NCI-H82 (cell line): ENCODE results near the gene APOBEC3H.

Source experiments
- DNase-seq: peaks from one replicate; lab custom pipeline; 2025; lab: John Stamatoyannopoulos, UW

APOBEC3H gene

DNA sequence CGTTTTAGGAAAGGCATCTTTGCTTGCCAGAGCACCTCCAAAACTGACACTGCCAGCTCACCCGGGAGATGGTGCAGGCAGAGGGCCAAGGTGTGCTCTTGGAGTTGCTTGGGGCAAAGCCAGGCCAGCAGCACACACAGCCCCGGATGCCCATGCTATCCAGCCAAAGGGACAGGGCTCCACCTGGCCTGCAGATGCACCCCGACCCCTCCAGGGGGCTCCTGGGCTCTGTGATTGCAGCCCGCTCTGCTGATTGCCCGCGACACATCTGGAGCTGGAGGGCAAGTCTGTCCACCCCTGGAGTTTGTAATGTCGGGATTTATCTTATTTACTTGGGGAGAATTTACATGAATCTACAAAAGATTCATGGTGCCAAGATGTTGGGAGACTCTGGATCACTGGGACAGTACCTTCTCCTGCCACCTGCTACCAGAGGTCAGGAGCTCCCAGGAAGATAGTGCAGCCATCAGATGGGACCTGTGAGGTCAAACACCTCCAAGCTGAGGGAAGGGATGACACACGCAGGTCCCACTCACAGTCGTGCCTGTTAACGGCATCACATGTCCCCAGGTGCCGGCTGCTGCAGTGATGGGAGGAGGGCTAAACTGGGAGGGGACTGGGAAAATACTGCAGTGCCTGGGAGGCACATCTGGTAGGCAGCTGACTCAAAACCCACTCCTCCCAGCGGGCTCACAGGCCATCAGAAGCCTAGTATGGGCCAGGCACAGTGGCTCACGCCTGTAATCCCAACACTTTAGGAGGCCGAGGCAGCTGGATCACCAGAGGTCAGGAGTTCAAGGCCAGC lies 38.2 kb downstream of the APOBEC3H start:
- DNase-seq: peak; percentile 58

GRCh38 chr22:39136317-39136716 lies 39.3 kb downstream of the APOBEC3H start:
- no peak for DNase-seq

DNA sequence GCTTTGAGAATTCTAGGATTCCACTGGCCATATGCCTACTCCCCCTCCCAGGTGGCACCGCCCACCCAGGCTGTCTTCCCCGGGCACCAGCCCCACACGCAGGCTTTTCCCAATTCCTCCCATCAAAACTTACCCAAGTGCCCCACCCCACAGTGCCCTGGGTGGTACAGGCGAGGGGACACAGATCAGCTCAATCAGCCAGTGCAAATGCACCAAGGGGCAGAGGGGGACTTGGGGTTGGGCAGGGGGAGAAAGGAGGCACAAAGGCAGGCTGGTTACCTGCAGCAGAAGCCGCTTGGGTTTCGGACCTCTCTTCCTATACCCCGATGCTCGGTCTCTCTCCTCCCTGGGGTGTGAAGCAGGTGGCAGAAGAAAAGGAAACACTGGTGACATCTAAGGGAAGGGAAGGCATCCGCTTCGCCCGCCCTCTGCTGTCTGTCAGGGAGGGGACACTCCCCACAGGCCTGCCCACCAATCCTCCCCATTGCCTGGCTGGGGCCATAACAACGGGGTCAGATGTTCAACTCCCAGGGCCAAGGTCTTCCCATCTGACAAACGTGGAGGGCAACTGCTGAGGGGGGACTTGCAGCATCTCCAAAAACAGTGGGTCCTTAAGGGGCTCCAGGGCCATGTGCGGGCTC lies 41.4 kb downstream of the APOBEC3H start:
- DNase-seq: no peak

DNA sequence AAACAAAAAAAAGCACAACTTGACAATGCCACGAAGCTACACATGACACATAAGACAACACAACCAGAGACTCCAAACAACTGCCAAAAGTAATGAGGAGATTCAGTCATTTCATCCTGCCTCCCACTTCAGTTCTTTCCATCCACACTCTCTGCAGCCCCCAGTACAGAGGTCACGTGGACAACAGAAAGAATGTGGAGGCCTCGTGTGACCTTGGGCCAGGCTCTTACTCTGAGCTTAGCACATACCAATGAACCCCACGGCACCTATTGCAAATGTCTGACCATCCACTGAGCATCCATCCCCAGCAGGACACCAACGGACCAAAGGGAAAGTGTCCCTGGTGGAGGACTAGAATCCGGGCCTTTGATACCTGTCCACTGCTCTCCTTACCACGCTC lies 42.9 kb downstream of the APOBEC3H start:
- no peak for DNase-seq

DNA sequence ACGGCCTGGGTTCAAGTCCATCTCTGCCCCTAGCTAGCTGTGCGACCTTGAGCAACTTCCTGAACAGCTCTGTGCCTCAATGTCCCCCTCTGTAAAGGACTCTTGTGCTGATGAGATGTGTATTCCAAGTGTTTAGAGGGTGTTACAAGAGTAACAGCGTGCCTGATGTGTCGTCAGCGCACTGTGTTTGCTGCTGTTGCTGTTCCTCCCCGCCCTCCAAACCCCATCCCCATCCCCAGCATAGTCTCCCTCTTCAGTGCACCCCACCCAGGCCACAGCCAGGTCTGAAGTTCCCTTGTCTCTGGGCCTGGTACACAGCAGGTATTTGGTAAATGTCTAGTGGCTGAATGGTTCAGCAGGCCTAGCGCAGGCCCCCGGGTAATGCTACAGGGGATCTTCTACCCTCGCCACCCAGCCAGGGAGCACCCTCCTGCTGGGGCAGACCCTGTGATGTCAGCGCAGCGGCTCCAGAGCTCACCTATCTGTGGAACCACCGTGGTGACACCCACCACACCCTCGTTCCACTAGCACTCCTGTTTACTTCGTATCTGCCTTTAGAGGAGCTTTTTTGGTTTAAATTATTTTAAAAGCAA lies 45.1 kb downstream of the APOBEC3H start:
- DNase-seq: no peak

DNA sequence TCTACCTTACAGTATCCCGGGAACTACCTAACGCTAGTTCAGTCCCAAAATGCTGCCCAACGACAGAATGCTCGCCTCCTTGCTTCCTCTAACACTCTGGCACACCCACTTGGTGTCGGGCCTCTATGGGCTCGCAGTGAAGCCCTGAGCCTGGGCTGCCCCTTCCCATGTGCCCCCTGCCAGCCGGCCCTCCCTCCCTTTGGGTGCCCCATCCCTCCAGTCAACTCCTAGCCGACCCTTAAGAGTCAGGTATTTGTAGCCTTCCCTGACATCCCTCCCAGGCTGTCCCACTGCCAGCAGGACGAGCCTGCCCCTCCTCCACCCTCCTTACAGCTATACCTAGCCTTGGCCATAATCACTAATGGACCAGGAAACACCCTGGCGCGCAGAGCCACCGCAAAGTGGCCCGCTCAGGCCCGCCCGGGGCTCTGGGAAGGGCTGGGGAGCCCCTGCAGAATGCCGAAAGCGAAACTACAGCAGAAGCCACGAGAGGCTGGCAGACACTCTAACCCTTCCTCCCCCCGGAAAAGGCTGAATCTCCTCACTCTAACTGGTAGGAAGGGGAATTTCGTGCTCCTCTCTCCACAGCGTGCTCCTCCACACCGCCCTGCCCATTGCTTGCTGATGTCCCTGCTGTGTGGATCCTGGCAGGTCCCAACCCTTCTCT lies 47.2 kb downstream of the APOBEC3H start:
- DNase-seq: no peak

- DNase-seq: no peak
These were observed 49.4 kb downstream of the APOBEC3H start for GRCh38 chr22:39146256-39147101.

DNA sequence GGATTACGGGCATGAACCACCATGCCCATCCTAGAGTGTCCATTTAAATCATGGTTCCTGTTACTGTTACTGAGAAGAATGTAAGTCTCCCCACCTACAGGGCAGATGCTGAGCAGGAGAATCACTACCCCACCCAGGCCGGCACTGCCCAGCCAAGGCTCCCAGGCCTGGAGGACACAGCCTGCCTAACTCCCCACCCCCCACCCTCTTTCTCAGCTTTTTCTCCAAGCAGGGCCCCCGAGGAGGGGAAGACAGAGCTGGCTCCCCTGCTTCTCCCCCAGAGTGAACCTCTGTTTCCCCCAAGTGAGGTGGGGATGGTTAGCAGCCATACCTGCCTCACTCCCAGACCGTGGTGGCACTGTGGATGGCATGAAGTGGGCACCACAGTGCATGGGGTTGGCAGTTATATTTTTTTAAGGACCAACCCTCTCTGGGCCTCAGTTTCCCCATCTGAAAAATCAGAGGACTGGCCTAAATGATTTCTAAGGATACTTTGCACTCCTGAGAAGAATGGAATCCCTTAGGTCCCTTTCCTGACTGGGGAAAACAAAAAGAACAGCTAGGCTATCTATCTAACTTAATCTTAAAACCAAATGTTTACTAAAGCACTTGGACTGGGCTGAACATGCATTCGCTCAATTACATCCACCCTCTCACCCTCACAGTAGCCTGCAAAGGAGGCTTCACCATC lies 50.4 kb downstream of the APOBEC3H start:
- DNase-seq: no peak

- no peak for DNase-seq
These were observed 51.1 kb downstream of the APOBEC3H start for GRCh38 chr22:39148026-39148726.

GRCh38 chr22:39148727-39149535 lies 51.9 kb downstream of the APOBEC3H start:
- DNase-seq: peak; percentile 55

DNA sequence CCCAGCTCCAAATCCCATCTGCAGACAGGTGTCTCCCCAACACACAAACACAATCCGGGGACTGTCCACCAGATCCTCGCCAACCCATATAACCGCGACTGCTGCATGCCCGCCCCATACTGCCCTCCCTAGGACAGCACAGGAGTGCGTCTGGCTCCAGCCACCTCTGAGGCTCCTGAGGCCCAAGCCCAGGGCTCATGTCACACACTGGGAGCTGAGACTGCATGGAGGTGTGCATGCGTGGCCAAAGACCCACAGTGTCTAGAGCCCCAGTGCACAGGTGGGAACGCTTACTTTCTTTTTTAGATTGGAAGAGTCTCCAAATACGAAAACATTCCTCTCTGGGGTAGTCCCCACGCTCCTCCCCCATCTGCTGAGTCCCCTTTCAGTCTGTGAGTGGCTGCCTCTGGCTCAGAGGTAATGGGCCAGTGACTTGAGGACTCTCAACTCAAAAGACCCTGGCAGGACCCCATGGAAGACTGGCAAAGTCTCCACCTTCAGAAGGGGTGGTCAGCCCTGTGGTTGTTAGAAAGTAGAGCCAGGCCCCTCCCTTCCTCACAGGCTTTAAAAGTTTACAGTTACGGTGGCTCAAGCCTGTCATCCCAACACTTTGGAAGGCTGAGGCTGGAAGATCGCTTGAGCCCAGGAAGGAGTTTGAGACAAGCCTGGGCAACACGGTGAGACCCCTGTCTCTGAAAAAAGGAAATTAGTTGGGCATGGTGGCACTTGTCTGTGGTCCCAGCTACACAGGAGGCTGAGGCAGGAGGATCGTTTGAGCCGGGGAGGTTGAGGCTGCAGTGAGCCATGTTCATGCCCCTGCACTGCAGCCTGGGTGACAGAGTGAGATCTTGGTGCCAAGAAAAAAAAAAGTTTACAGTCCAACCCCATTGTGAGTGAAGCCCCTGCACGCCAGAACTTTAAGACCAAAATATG lies 53.1 kb downstream of the APOBEC3H start:
- DNase-seq: no peak

DNA sequence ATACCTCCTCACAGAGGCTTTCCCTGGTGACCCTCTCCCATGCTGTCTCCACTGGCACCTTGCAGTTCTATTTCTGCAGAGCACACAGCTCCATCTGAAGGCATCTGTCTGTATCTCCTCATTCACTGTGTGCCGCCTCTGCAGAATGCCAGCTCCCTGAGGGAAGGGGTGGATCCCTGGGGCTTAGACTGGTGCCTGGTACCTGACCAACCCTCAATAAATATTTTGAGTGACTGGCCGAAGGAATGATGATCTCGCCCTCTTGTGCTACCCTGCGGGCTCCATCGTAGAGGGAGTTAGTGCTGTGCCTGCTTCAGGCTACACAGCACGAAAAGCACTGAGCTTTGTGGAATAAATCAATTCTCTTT lies 53.8 kb downstream of the APOBEC3H start:
- no peak for DNase-seq

GRCh38 chr22:39151329-39151975 lies 54.4 kb downstream of the APOBEC3H start:
- no peak for DNase-seq

DNA sequence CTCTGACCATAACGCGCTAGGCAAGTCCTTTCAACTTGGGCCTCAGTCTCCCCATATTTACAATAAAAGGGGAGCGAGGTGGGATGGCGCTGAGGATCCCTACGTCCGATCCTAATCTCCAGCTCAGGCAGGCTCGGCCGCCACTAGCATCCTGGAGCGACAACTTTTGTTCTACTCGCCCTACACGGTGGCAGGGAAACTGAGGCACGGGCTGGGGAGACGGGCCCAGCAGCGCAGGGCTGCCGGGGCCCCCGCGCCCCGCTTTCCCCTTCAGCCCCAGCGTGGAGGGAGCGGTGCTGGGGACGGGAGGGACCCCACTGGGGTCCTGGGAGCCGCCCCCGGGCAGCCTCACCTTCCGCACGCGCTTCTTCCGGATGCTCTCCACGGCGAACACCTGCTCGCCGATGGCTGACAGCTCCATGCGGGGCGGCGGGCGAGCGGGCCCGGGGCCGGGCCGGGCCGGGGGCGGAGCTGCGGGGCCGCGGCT lies 55.0 kb downstream of the APOBEC3H start:
- DNase-seq: no peak

DNA sequence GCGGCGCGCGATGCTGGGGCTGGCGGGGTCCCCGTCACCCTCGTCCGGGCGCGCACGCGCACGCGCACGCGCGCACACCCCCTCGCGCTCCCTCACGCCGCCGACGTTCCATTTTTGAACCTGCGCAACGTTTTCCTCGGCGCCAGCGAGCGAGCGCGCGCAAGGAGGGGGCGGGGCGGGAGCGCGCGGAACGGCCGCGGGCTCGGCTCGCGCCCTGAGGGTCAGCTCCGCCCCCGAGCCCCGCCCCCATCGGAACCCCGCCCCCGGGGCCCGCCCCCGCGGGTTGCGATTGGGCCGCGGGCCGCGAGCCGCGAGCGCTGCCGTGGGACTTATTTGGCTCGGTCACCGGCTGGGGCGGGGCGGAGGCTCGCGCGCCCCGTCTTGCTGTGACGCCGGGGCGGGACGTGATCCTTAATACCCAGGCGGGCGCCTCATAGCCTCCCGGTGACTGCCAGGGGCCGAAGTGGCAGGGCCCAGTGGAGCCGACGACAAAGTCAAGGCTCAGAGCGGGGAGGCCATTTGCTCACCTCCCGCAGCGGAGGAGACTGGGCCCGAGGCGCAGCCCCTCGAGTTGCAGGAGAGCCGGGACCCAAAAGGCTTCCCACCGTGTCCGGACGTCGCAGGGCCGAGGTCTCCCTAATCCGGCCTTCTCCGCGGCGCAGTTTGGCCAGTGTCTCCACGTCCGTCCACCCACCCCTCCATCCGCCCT lies 55.6 kb downstream of the APOBEC3H start, which contains the start of gene CBX7:
Gene CBX7, minus strand, starts transcription at position 170 of the 709 bp plus-strand sequence. CDS start 236 bp downstream, outside the sequence.
- peak; percentile 86 for DNase-seq

DNA sequence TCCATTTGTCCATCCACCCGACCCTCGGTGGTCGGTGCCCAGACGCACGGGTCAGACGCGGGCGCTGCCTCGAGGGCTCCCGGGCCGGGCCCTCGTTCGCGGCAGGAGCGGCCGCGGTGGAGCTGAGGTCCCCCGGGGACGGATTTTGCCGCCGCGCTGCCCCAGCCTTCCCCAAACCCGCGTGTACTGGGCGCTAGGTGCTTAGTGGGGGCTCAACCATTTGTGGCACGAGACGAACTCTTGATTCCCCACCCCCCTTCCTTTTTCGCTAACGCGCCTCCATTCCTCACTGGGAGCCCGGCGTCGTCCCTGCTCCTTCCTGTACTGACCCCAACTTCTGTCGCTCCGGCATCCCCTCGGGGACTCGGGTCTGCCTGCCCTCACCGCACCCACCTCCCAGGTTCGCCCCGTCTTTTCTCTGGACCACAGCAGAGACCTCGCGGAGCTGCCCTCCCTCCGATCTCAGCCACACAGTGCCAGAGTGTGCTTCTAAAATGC lies 56.2 kb downstream of the APOBEC3H start:
- no peak for DNase-seq
